Astrocyte of the cerebellum (primary cell): ENCODE results near the gene GANAB.
"Not testable (repeated sequence)": the region's sequence is repeated elsewhere in the genome, so short reads cannot be mapped to it uniquely, and the experiment has no call there.

Experiments
- DNase-seq: peaks from one replicate; pipeline ENCODE4 v3.0.0-alpha.2; 2011; ENCODE audit warnings: low read depth
- H3K4me3 ChIP-seq: 2 replicates; pipeline ENCODE4 v1.5.1; 2011; ENCODE audit warnings: mild to moderate bottlenecking, low read depth, low read length, moderate library complexity
- in situ Hi-C: cut with HindIII; loops from 2 replicates; pipeline ENCODE4 v1.10.0; 2017; ENCODE audit warnings: low sequenced_read_pairs
- TF ChIP-seq, protein P1 (sequence below): IDR thresholded peaks from 2 replicates; pipeline ENCODE4 v1.5.1; 2012; ENCODE audit warnings: low read length, low read depth, moderate library complexity, mild to moderate bottlenecking; ENCODE audit errors: missing control alignments

The GANAB gene

DNA sequence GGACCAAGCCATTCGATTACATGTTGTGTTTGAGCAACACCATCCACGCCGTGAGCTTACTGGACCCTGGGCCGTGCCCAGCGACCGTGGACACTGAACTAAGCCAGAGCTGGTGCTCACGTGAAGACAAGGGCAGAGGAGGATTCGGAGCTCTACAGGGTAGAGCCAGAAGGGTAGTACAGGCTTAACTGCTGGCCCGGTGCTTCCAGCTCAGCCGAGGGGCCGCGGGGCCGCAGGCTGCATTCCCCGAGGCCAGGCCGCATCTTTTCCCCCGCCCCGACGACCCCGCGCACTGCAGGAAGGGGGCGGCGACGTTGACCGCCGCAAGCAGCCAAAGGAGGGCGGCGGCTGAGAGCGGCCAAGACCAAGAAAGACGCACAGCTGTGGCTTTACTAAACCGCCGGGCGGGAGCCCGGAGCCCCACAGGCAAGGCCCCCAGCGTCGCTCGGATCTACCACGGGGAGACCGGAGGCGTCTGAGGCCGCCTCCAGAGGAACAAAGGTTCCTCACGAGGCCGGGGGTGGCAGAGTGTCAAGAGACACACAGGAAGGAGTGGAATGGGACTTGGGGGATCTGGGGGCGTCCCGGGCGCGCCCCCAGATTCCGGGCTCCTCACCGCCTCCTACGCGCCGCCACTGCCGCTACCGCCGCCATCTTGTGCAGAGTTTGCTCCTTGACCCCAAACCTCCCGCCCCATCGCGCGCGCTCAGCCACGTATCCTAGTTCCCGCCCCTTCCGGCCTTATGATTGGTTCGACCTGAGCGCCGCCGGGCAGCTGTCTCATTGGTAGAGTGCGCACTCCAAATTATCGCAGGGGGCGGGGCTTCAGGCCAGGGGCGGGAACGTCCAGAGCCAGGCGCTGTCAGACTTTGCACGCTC lies at the start of gene GANAB:
Gene GANAB, minus strand, starts transcription at position 668 of the 879 bp plus-strand sequence. Its CDS starts 14 bp downstream, at position 654.
- H3K4me3 ChIP-seq: peak within 1 kb of the TSS; percentile 81
- in situ Hi-C loops: no loop called here
- DNase-seq: peak; percentile 94
- TF ChIP-seq, protein P1, sequence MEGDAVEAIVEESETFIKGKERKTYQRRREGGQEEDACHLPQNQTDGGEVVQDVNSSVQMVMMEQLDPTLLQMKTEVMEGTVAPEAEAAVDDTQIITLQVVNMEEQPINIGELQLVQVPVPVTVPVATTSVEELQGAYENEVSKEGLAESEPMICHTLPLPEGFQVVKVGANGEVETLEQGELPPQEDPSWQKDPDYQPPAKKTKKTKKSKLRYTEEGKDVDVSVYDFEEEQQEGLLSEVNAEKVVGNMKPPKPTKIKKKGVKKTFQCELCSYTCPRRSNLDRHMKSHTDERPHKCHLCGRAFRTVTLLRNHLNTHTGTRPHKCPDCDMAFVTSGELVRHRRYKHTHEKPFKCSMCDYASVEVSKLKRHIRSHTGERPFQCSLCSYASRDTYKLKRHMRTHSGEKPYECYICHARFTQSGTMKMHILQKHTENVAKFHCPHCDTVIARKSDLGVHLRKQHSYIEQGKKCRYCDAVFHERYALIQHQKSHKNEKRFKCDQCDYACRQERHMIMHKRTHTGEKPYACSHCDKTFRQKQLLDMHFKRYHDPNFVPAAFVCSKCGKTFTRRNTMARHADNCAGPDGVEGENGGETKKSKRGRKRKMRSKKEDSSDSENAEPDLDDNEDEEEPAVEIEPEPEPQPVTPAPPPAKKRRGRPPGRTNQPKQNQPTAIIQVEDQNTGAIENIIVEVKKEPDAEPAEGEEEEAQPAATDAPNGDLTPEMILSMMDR: no peak

DNA sequence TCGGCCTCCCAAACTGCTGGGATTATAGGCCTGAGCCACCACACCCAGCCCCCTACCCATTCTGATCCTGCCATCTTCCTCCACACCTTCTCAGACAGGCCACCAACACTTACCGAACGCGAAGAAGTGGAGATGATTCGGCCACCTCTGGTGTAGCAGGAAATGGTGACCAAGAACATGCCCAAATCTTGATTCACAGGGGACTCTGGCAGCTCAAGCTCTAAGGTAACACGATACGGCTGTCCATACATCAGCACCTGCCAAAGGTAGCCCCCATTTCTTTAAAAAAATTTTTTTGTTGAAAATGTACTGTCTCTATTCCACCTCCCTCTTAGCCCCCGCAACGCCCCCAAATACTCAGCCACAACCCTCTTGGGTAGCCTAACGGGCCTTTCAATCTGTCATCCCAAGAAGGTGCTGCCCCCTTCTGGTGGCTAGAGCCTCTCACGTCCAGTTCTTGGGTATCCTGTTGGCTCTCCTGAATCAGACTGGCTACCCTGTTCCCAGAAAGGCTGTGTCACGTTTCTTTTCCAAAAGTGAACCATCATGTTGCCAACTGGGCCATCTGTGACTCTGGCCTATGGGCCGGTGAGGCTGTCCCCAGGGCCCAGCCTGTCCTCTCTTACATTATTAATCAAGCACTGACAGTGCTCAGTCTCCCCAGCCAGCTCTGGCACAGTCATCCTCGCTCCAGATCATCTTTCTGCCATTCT lies 48.2 kb upstream of the GANAB start:
- in situ Hi-C loops: no loop called here
- TF ChIP-seq, protein P1: peak; percentile 87
- H3K4me3 ChIP-seq: no peak overlapping the region
- DNase-seq: peak; percentile 72

DNA sequence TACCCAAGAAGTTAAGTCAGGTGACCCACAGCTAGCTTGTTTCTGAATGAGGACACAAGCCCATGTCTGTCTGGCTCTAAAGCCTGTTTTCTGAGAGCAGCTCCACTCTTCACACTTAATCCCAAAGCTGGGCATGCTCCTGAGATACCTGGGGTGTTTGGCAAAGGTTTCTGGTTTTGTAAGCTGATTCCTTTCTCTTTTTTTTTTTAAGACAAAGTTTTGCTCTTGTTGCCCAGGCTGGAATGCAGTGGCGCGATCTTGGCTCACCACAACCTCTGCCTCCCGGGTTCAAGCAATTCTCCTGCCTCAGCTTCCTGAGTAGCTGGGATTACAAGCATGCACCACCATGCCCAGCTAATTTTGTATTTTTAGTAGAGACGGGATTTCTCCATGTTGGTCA lies 47.2 kb upstream of the GANAB start:
- DNase-seq: peak; percentile 11
- H3K4me3 ChIP-seq, in situ Hi-C loops: not testable (repeated sequence)

DNA sequence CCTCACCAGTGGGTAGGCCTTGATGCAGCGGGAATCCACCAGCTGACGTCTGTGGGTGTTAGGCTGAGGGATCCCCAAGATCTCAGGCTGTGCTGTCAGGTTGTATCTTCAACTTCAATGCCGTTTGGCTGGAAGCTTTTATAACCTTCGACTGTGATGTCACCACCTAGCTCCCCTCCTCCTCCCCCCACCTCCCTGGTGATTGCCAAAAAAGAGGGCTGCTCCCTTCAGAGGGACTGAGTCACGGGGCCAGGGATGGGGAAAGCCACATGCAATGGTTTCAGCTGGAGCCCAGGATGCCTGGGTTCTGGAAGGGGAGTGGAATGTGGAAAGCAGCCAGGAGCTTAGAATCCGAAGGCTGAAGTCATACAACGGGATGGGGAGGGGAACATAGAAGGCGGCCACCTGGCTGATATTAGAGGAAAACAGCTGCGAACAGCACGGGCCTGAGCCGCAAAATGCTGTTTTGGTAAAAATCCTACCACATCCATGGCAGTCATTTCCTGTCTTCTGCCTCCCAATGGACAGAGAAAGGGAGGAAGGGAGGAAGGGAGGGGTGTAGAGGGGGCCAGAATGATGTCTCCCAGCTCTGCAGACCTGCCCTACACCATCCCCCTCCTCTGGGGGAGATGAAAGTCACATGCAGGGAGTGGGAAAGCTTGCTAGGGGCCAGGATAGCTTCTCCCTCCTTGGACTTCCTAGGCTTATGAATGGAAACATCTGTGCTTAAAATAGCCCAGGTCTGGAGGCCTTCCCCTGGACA lies 43.2 kb upstream of the GANAB start, which contains the start of gene LRRN4CL:
Gene LRRN4CL, minus strand, starts transcription at position 110 of the 763 bp plus-strand sequence. CDS start 1,022 bp downstream, outside the sequence.
- DNase-seq: peak; percentile 73
- no peak within 1 kb of the TSS for H3K4me3 ChIP-seq
- in situ Hi-C loops: no loop called here
- TF ChIP-seq, protein P1: no peak

DNA sequence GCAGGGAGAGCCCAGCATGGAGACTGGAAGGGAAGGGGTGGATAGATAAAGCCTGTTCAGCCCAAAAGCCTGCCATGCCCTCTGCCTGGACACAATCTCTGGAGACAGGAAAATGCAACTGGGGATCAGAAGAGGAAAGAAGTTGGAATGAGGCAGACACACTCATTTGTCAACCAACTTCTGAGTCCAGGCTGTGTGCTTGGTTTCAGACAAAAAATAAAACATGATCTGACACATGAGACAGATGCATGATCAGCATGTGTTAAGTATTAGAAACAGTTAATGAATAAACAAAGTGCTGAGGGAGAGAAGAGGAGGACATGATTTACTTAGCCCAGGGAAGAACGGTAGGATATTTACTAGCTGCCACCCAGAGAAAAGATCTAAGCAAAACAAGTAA lies 42.1 kb upstream of the GANAB start:
- no peak overlapping the region for H3K4me3 ChIP-seq
- in situ Hi-C loops: no loop called here

DNA sequence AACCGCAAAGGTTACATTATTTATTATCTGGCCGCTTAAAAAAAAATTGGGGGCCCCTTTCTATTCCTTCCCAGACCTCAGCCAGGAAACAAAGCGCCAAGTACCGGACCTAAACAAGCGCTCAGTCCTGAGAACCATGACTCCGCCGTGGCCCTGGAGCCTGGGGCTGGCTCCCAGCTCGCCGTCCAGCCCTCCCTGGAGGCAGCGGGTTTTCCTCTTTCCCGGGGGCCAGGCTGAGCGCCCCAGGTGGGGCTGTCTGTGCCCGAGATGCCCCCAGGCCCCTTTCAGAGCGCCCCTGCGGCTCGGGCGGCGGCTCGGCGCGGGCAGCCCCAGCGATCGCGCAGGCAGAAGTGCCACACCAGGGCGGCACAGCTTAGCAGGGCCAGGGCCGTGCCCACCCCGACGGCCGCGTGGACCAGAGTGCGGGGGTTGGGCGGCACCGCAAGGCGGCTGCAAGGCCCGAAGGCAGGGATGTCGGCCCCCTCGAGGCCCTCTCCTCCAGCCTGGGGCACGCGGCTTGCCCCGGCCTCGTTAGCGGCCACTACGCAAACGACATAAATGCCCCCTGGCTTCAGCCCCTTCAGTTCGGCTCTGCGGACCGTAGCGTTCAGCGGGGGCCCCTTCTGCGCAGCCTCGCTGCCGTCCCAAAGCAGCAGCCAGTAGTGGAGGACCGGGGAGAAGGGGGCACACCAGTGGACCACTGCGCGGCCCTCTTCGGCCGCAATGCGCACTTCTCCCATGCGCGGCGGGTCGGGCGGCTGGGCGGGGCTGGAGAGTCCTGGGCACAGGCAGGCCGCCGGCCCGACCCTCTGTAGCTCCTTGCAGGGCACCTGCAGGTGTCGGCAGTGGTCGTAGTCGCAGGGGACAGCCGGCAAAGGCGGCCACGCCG lies 41.3 kb upstream of the GANAB start:
- in situ Hi-C loops: no loop called here
- DNase-seq: no peak
- TF ChIP-seq, protein P1: no peak
- no peak overlapping the region for H3K4me3 ChIP-seq

More for the DNA sequence above, 42.1 kb upstream of the GANAB start:
- no peak for DNase-seq
- TF ChIP-seq, protein P1: no peak
